GM21390 (cell line): ENCODE measurements around the gene DPYSL4.

ENCODE experiments used
- ATAC-seq: cut with Tn5 transposase; IDR thresholded peaks from one replicate; pipeline ENCODE4 v1.9.1; 2021; ENCODE audit not compliant: unreplicated experiment

The DPYSL4 gene

DNA sequence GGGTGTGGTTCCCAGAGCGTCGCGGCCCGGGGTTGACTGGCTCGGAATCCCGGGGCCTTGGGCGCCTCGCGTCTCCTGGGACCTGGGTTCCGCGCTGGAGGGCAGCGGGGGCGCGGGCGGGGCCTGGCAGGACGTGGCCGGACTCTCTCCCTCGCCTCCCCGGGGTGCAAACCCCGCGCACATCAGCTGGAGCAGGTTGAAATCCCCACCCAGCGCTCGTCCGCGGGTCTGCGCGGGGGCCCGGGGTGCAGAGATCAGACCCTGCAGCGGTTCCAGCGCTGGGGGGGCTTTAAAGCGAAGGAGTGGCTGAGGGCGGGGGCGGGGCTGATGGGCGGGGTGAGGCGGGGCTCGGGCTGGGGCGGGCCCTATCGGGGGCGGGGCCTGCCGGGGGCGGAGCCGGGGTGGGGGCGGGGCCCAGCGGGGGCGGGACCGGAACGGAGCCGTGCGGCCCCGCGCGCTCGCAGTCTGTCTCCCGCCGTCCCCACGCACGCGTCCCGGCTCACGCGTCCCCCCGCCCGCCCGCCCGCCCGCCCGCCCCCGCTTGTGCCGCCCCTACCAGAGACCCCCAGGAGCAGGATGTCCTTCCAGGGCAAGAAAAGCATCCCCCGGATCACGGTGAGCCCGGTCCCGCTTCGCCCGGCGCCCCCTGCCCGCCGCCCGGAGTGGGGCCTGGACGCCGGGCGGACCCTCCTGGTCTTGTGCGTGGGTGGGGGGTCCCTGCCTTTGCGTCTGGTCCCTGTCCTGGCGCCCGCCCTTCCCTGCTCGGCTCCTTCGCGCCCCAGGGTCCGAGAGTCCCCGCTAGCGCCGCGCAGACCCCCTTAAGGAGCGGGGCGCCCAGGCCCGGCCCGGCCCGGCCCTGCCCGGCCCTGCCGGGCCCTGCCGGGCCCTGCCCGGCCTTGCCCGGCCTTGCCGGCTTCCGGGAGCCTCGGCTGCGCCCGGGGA is at the start of gene DPYSL4:
DPYSL4 (plus strand) TSS at position 461 of the 942 bp plus-strand sequence; CDS start at position 577, 116 bp downstream.
- ATAC-seq, result no peak

GRCh38 chr10:132137111-132138072 is 49.4 kb upstream of the DPYSL4 start:
- no peak for ATAC-seq

GRCh38 chr10:132138133-132138532 is 48.6 kb upstream of the DPYSL4 start:
- ATAC-seq, result no peak

GRCh38 chr10:132138596-132138995 is 48.2 kb upstream of the DPYSL4 start:
- no peak for ATAC-seq

- ATAC-seq, result no peak
Observed at GRCh38 chr10:132139526-132139925, 47.2 kb upstream of the DPYSL4 start.

DNA sequence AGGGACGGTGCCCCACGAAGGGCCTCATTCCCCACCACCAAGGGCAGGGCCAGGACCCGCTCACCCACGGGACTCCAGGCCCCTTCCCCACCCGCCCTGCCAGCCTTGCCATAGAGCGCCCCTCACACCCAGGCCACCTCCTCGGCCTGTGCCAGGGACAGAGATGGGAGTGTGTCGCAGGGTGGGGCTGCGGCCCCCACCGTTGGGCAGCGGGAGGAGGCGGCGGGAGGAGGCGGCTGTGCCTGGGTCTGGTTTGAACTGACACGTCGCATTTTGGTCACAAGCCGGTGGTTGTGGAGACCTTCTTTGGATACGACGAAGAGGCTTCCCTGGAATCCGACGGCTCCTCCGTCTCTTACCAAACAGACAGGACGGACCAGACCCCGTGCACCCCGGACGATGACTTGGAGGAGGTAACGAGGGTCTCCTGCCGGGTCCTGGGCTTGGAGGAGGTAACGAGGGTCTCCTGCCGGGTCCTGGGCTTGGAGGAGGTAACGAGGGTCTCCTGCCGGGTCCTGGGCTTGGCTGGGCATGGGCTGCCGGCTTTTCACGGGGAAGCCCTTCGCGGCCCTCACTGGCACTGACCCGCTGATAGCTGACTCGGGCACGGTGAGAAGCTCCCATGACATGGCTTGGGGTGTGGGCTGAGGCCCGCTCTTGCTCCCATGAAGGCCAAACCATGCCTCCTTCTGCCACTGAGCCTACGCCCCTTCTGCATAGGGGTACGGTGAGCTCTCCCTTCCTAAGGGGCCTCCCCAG is 46.4 kb upstream of the DPYSL4 start:
- no peak for ATAC-seq

GRCh38 chr10:132141076-132141475 is 45.7 kb upstream of the DPYSL4 start:
- ATAC-seq, result no peak

DNA sequence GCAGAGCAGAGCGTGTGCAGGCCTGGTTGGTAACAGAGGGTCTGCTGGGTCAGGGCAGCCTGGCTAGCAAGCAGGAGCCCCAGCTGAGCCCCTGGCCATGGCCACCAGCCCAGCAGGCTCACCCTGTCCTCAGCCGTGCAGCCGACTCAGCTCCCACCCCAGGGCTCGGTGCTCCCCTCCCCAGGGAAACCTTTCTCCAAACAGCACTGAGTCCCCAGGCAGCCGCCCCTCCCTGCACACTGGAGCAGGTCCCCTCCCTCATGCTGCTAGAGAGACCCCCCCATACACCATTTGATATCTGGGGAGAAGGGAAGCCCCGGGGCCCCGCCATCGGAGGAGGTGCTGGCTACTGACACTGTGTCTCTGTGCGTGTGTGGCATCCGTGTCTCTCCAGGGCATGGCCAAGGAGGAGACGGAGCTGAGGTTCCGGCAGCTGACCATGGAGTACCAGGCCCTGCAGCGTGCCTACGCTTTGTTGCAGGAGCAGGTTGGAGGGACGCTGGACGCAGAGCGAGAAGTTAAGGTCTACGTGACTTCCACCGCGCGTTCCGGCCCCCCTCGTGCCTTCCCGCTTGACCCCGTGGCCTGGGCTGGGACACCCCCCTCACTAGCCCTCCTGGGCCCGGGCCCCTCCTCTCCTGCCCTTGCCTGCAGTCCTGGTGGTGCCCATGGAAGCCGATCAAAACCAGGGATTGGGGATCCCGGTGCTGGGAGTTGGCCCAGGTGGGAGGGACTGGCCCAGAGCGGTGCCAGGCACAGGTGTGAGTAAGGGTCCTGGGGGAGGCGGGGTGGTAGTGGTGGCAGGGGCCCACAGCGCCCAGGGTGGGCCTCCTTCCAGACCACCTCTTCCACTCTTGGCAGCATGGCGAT is 45.0 kb upstream of the DPYSL4 start:
- ATAC-seq, result no peak

- ATAC-seq, result peak; percentile 76
Observed at GRCh38 chr10:132142396-132143161, 44.2 kb upstream of the DPYSL4 start.

DNA sequence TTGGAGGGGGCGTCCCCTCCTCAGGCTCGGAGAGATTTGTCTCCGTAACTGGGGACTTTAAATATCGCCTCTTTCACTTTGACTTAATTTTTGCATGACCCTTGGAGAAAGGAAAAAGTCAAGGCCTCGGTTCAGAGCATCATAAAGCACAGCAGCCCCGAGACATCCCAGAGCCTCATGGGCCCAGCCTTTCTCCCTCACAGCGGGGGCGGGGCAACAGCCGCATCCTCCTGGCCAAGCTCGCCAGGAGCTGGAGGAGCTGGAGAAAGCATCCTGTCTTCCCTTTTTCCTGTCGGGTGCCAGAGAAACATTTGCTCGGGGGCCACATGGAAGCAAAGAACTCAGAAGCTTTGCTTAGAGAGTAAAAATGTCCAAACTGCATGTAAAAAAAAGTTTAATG is 43.6 kb upstream of the DPYSL4 start:
- ATAC-seq, result no peak

- no peak for ATAC-seq
Observed at GRCh38 chr10:132144086-132144485, 42.7 kb upstream of the DPYSL4 start.

DNA sequence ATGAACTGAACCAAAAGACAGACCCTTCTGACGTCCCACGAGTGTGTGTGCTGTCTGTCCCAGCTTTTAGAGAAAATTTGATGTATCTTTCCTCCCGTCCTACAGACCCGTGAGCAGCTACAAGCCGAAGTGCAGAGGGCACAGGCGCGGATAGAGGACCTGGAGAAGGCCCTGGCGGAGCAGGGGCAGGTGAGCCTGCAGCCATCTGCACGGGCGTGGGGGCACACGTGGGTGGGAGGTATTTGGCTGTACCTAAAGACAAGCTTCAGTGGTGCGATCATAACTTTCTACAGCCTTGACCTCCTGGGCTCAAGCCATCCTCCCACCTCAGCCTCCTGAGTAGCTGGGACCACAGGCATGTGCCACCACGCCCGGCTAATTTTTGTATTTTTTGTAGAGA is 41.7 kb upstream of the DPYSL4 start:
- no peak for ATAC-seq

DNA sequence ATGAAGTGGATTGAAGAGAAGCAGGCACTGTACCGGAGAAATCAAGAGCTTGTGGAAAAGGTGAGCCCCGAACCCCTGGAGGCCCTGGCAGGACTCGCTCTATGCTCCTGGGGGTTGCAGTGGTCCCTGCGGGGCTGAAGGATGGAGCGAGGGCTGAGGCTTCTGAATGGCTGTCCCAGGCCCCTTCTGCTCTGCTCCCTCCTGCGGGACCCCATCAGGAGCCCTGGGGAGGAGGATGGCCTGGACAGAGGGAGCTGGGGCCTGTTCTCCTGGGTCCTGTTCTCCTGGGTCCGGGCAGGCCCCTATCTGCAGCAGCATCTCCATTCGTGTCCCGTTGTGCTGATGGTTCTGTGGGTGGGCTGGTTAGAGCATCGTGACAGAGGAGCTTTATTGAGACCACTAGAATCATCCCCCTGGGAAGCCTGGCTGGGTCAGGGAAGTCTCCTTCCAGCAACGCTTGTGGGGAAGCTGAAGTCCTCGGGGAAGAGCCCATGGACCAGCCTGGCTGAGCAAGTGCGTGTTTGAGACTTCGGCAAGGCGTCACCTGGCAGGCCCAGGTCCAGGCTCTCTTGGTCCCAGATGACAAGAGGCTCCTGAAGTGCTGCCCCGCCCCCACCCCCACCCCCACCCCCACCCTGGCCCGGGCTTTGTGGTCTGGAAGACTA is 41.1 kb upstream of the DPYSL4 start:
- no peak for ATAC-seq

DNA sequence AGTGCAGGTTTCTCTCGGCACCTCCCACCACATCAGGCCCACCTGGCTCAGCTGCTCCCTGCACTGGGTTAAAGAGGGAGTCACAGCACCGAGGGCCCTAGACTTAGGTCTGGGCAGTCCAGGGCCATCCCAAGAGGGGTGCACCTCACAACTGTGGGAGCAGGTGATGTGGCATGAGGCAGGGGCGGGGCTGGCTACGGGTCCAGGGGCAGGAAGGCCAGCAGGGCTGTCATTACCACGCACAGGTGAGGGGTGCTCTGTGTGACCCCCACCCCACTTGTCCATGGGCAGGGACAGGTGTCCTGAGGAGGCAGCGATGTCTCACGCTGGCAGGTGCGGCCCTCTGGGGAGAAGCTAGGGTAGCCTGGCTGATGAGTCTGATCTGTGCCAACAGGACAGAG is 40.5 kb upstream of the DPYSL4 start:
- ATAC-seq, result no peak

- no peak for ATAC-seq
Observed at GRCh38 chr10:132146941-132147915, 39.5 kb upstream of the DPYSL4 start.

- ATAC-seq, result no peak
Observed at GRCh38 chr10:132148261-132149251, 38.2 kb upstream of the DPYSL4 start.
